Fibroblast of lung (primary cell): ENCODE measurements around the gene GATAD1. TPM values are rescaled to one million over a fixed set of nuclear protein-coding genes. Genes with fewer than 3 reads are reported as not detected.
"Not testable (repeated sequence)": the region's sequence is repeated elsewhere in the genome, so short reads cannot be mapped to it uniquely, and the experiment has no call there.

Source experiments
- DNase-seq, 2 donors: peaks; one replicate each; pipeline versions ENCODE4 v3.0.0 to v3.0.0-alpha.2; 2010; ENCODE audit warnings: low read depth in 2 of 2
- H2AFZ ChIP-seq: 2 replicates; pipeline ENCODE4 v1.5.1; 2012; ENCODE audit warnings: low read length, control low read depth, inconsistent platforms
- H3K27ac ChIP-seq: 2 replicates; pipeline ENCODE4 v1.5.1; 2011; ENCODE audit warnings: low read length, control low read depth; ENCODE audit not compliant: insufficient read depth
- H3K27me3 ChIP-seq: 2 replicates; pipeline ENCODE4 v1.5.1; 2011; ENCODE audit warnings: mild to moderate bottlenecking, low read length; ENCODE audit not compliant: control insufficient read depth, insufficient read depth
- H3K36me3 ChIP-seq: 2 replicates; pipeline ENCODE4 v1.5.1; 2011; ENCODE audit warnings: low read length; ENCODE audit not compliant: control insufficient read depth, insufficient read depth
- H3K4me1 ChIP-seq: 2 replicates; pipeline ENCODE4 v1.5.1; 2011; ENCODE audit warnings: low read length; ENCODE audit not compliant: control insufficient read depth, insufficient read depth; ENCODE audit errors: extremely low read depth
- H3K4me2 ChIP-seq: 2 replicates; pipeline ENCODE4 v1.5.1; 2011; ENCODE audit warnings: low read length, control low read depth; ENCODE audit not compliant: insufficient read depth; ENCODE audit errors: extremely low read depth
- H3K4me3 ChIP-seq, 4 experiments: fragments of 200-600 bp in 1 of 4; sonication (generic) in 1 of 4; replicated peaks in 1 of 4; 2 replicates each; pipeline ENCODE4 v1.5.1; 2011 to 2016; ENCODE audit warnings: low read length in 4 of 4, low read depth in 3 of 4, mild to moderate bottlenecking in 3 of 4, control low read depth in 2 of 4, inconsistent platforms in 1 of 4, mixed read lengths in 1 of 4; ENCODE audit not compliant: insufficient read depth in 1 of 4; ENCODE audit errors: control extremely low read depth in 1 of 4
- H3K79me2 ChIP-seq: 2 replicates; pipeline ENCODE4 v1.5.1; 2012; ENCODE audit warnings: mild to moderate bottlenecking, low read length, inconsistent platforms; ENCODE audit not compliant: control insufficient read depth, insufficient read depth
- H3K9ac ChIP-seq: 2 replicates; pipeline ENCODE4 v1.5.1; 2011; ENCODE audit warnings: mild to moderate bottlenecking, low read length, control low read depth; ENCODE audit not compliant: insufficient read depth
- H3K9me3 ChIP-seq: 2 replicates; pipeline ENCODE4 v1.5.1; 2012; ENCODE audit warnings: low read depth, low read length; ENCODE audit not compliant: control insufficient read depth, insufficient read depth
- H4K20me1 ChIP-seq: 2 replicates; pipeline ENCODE4 v1.5.1; 2011; ENCODE audit warnings: low read length; ENCODE audit not compliant: control insufficient read depth, insufficient read depth; ENCODE audit errors: extremely low read depth
- CTCF ChIP-seq, 2 donors: IDR thresholded peaks in 1 of 2; conservative IDR thresholded peaks in 1 of 2; 1 replicate in 1 of 2; 2 replicates in 1 of 2; pipeline ENCODE4 v1.5.1; 2011 to 2012; ENCODE audit warnings: low read length in 2 of 2, control low read depth in 1 of 2, inconsistent platforms in 1 of 2, low read depth in 1 of 2, mild to moderate bottlenecking in 1 of 2
- EZH2 ChIP-seq: IDR thresholded peaks from 2 replicates; pipeline ENCODE4 v1.5.1; 2012; ENCODE audit warnings: low read length, control low read depth, mild to moderate bottlenecking; ENCODE audit errors: missing control alignments
- polyA plus RNA-seq, 2 donors: library from polyadenylated mRNA; depleted of rRNA in 1 of 2; stranded (reverse) in 1 of 2; unstranded in 1 of 2; fragments of >200 nt; gene quantifications; 2 replicates each; pipeline ENCODE4 v1.2.1, GENCODE V29; 2011 to 2012; ENCODE audit warnings: missing spikeins in 1 of 2
- total RNA-seq: library from RNA; depleted of rRNA; stranded (reverse); fragments of >200 nt; gene quantifications from 2 replicates; pipeline ENCODE4 v1.2.1, GENCODE V29; 2014

Gene GATAD1
- total and polyA plus RNA-seq, 2 donors (not counting 1 experiment from before 2014, with no cell fraction given): 32.1 to 32.4 TPM

DNA sequence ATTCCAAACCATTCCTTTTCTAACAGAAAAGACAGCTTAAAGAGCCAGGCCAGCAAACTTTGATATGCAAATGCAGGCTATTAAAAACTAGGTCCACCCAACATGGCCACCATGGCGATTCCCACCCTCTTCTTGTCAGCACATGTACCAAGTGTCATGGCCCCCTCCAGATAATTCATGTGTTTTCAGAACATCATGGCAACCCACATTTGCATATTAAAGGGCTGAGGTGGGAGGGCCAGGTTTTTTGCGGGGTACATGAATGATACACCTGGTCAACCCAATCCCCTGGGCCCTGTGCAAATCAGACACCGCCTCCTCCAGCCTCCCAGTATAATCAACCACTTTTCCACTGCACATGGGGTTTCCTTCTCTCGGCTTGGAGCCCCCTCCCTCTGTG lies 31.4 kb downstream of the GATAD1 start:
- TF ChIP-seq CTCF (conservative IDR thresholded peaks at IDR 0.05 in 1 of 2, IDR thresholded peaks at IDR 0.05 in 1 of 2; ENCODE audit: low read depth in 1 of 2, low read length in 2 of 2) (no peak), EZH2 (no peak)
- H3K9me3 ChIP-seq: no peaks in the 10 kb centered on the region
- DNase-seq: no peak
- no peaks in the 10 kb centered on the region for H4K20me1 ChIP-seq
- H3K27me3 ChIP-seq: no peaks in the 10 kb centered on the region
- H2AFZ ChIP-seq: no peak overlapping the region
- no peak overlapping the region for H3K4me3 ChIP-seq
- H3K9ac ChIP-seq: no peak overlapping the region
- no peaks in the 10 kb centered on the region for H3K4me1 ChIP-seq
- no peaks in the 10 kb centered on the region for H3K36me3 ChIP-seq
- no peaks in the 10 kb centered on the region for H3K79me2 ChIP-seq
- H3K4me2 ChIP-seq: no peak overlapping the region
- H3K27ac ChIP-seq: no peak overlapping the region

GRCh38 chr7:92479146-92479545 lies 31.9 kb downstream of the GATAD1 start:
- DNase-seq, H3K79me2 ChIP-seq, H4K20me1 ChIP-seq: not testable (repeated sequence)

DNA sequence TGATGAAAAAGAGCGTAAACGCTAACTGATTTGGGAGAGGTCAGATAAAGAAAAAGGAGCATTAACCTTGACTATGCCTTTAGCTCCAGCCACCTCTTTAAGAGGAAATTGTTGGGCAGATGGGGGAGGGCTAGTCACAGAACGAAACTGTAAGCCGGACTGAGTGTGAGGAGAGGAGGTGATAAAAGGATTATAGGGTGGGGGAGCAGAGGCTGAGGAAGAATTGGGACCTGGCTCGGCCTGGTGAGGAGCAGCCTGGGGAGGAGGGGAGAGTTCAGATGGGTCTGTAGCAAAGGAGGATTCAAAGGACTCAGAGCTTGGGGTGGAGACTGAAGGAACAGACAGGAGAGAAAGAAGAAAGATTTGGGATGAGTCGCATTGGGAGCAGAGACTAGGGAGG lies 36.3 kb downstream of the GATAD1 start:
- not testable (repeated sequence) for H2AFZ ChIP-seq, H3K4me3 ChIP-seq, DNase-seq, H3K79me2 ChIP-seq, H3K27me3 ChIP-seq, H4K20me1 ChIP-seq, H3K36me3 ChIP-seq, H3K9ac ChIP-seq, H3K9me3 ChIP-seq, H3K4me1 ChIP-seq, H3K4me2 ChIP-seq, H3K27ac ChIP-seq

More at GRCh38 chr7:92479146-92479545, 31.9 kb downstream of the GATAD1 start:
- not testable (repeated sequence) for H3K4me1 ChIP-seq, H3K4me3 ChIP-seq, H3K9me3 ChIP-seq, H3K9ac ChIP-seq, H3K4me2 ChIP-seq, H3K27ac ChIP-seq, H3K36me3 ChIP-seq, H2AFZ ChIP-seq, H3K27me3 ChIP-seq

GRCh38 chr7:92484226-92484625 lies 36.9 kb downstream of the GATAD1 start:
- not testable (repeated sequence) for H3K79me2 ChIP-seq, H3K4me3 ChIP-seq, H3K36me3 ChIP-seq, DNase-seq, H3K9ac ChIP-seq, H2AFZ ChIP-seq, H3K4me1 ChIP-seq, H3K27ac ChIP-seq, H4K20me1 ChIP-seq, H3K9me3 ChIP-seq, H3K27me3 ChIP-seq, H3K4me2 ChIP-seq
